B cell (primary cell): ENCODE results near the gene B3GNT7. TPM values are rescaled to one million over a fixed set of nuclear protein-coding genes. Genes with fewer than 3 reads are reported as not detected.
"Not testable (repeated sequence)": the region's sequence is repeated elsewhere in the genome, so short reads cannot be mapped to it uniquely, and the experiment has no call there.

Source experiments
- ATAC-seq: fragments of 200-7000 bp; cut with Tn5 transposase; one replicate; pipeline ENCODE4 v1.10.0; 2021; ENCODE audit warnings: low read depth, mild to moderate bottlenecking, moderate number of reproducible peaks, moderate library complexity
- CTCF ChIA-PET: fragments of 350-600 bp; sonication (Branson Sonifier 250); formaldehyde crosslinking; loops from one replicate; lab custom pipeline; 2021; ENCODE audit warnings: antibody characterized with exemption, inconsistent platforms; lab: Charles Lee
- POLR2A ChIA-PET: fragments of 350-600 bp; sonication (Branson Sonifier 250); formaldehyde crosslinking; loops from one replicate; lab custom pipeline; 2021; ENCODE audit warnings: antibody characterized with exemption; lab: Charles Lee
- DNase-seq: peaks from one replicate; pipeline ENCODE4 v3.0.0; 2013
- H2AFZ ChIP-seq: 2 replicates; pipeline ENCODE4 v1.6.1; 2012; ENCODE audit warnings: mild to moderate bottlenecking, low read depth, low read length; ENCODE audit not compliant: insufficient read depth, poor library complexity, severe bottlenecking
- H3K27ac ChIP-seq, 2 donors: 1 replicate in 1 of 2; 2 replicates in 1 of 2; pipeline ENCODE4 v1.5.1; 2012 to 2013; ENCODE audit warnings: low read length in 2 of 2, mild to moderate bottlenecking in 2 of 2, moderate library complexity in 1 of 2
- H3K27me3 ChIP-seq, 4 experiments: fragments of 200-600 bp in 1 of 4; sonication (generic) in 1 of 4; replicated peaks in 1 of 4; 1 replicate in 2 of 4; 2 replicates in 2 of 4; pipeline versions ENCODE4 v1.6.1 to v1.7.0; 2013 to 2016; ENCODE audit warnings: low read length in 3 of 4, mild to moderate bottlenecking in 2 of 4, mixed read lengths in 1 of 4, moderate library complexity in 1 of 4; ENCODE audit not compliant: insufficient read depth in 4 of 4, control insufficient read depth in 3 of 4; ENCODE audit errors: control extremely low read depth in 1 of 4
- H3K36me3 ChIP-seq, 2 experiments: replicated peaks in 1 of 2; 1 replicate in 1 of 2; 2 replicates in 1 of 2; pipeline versions ENCODE4 v1.6.1 to v1.7.1; 2013; ENCODE audit warnings: low read length in 1 of 2; ENCODE audit not compliant: insufficient read depth in 2 of 2, control insufficient read depth in 1 of 2; ENCODE audit errors: control extremely low read depth in 1 of 2, extremely low read depth in 1 of 2
- H3K4me1 ChIP-seq, 2 donors: fragments of 200-600 bp in 1 of 2; sonication (generic) in 1 of 2; 1 replicate in 1 of 2; 2 replicates in 1 of 2; pipeline versions ENCODE4 v1.5.1 to v1.6.1; 2013 to 2017; ENCODE audit warnings: low read length in 2 of 2; ENCODE audit not compliant: control insufficient read depth in 2 of 2, insufficient read depth in 2 of 2
- H3K4me2 ChIP-seq: replicated peaks from 2 replicates; pipeline ENCODE3; 2012; ENCODE audit warnings: mild to moderate bottlenecking, low read depth, low read length; ENCODE audit not compliant: poor library complexity, severe bottlenecking
- H3K4me3 ChIP-seq, 5 experiments: fragments of 200-600 bp in 1 of 5; sonication (generic) in 1 of 5; 1 replicate in 3 of 5; 2 replicates in 2 of 5; pipeline versions ENCODE4 v1.5.1 to v1.7.0; 2011 to 2016; ENCODE audit warnings: low read length in 4 of 5, mild to moderate bottlenecking in 4 of 5, low read depth in 2 of 5, control low read depth in 1 of 5, moderate library complexity in 1 of 5; ENCODE audit not compliant: insufficient read depth in 1 of 5; ENCODE audit errors: control extremely low read depth in 1 of 5, extremely low read depth in 1 of 5
- H3K79me2 ChIP-seq: fragments of 200-600 bp; sonication (generic); one replicate; pipeline ENCODE4 v1.6.0; 2016; ENCODE audit warnings: low read length; ENCODE audit not compliant: control insufficient read depth, insufficient read depth
- H3K9ac ChIP-seq: fragments of 200-600 bp; sonication (generic); 2 replicates; pipeline ENCODE4 v1.6.1; 2017; ENCODE audit warnings: mild to moderate bottlenecking, low read length, moderate library complexity
- H3K9me3 ChIP-seq, 3 donors: one replicate each; pipeline versions ENCODE4 v1.6.1 to v1.7.1; 2013; ENCODE audit warnings: low read length in 2 of 3; ENCODE audit not compliant: control insufficient read depth in 2 of 3, insufficient read depth in 1 of 3; ENCODE audit errors: control extremely low read depth in 1 of 3
- H4K20me1 ChIP-seq: 2 replicates; pipeline ENCODE4 v1.6.0; 2012; ENCODE audit warnings: mild to moderate bottlenecking, low read length; ENCODE audit not compliant: insufficient read depth, control insufficient read depth, poor library complexity, severe bottlenecking
- H3K27ac Mint-ChIP-seq: one replicate; pipeline ENCODE4 v1.8.0; 2021; ENCODE audit warnings: mixed read lengths
- H3K27me3 Mint-ChIP-seq: one replicate; pipeline ENCODE4 v1.8.0; 2021; ENCODE audit warnings: mixed read lengths
- H3K4me1 Mint-ChIP-seq: one replicate; pipeline ENCODE4 v1.8.0; 2021; ENCODE audit warnings: mixed read lengths
- H3K4me3 Mint-ChIP-seq: one replicate; pipeline ENCODE4 v1.8.0; 2021; ENCODE audit warnings: mixed read lengths
- H3K9me3 Mint-ChIP-seq: one replicate; pipeline ENCODE4 v1.8.0; 2022; ENCODE audit warnings: mixed read lengths; ENCODE audit not compliant: insufficient read depth
- EZH2 ChIP-seq: IDR thresholded peaks from 2 replicates; pipeline ENCODE4 v1.6.1; 2012; ENCODE audit warnings: borderline replicate concordance, low read depth, mild to moderate bottlenecking, moderate library complexity, low read length; ENCODE audit not compliant: insufficient read depth, poor library complexity, severe bottlenecking
- WGBS: methylation state at CpG from one replicate; pipeline ENCODE4 v1.1.5; 2013; ENCODE audit warnings: missing lambda C conversion rate; ENCODE audit not compliant: insufficient coverage; 5-methylcytosine and 5-hydroxymethylcytosine counted together
- intact Hi-C: fragments of 100-400 bp; cut with micrococcal nuclease; formaldehyde crosslinking; loops from one replicate; pipeline ENCODE4 v1.10.0; 2022
- polyA plus RNA-seq: library from polyadenylated mRNA; depleted of rRNA; stranded (reverse); fragments of >200 nt; gene quantifications from 2 replicates; pipeline ENCODE4 v1.2.3, GENCODE V29; 2012
- total RNA-seq, 2 donors: library from RNA; stranded (reverse); fragments of 120-200 nt in 1 of 2; gene quantifications; 1 replicate in 1 of 2; 2 replicates in 1 of 2; pipeline versions ENCODE4 v1.2.3 to v1.2.4, GENCODE V29; 2013 to 2022
- TF ChIP-seq, protein P1 (sequence below): fragments of 200-600 bp; IDR thresholded peaks from one replicate; pipeline ENCODE4 v1.8.0; 2022; ENCODE audit warnings: antibody characterized with exemption, mild to moderate bottlenecking

Gene B3GNT7
- total and polyA plus RNA-seq, 2 donors (not counting 1 experiment from before 2014, with no cell fraction given): 5.7 to 14.3 TPM

- no peaks in the 10 kb centered on the region for H3K79me2 ChIP-seq
- no peak overlapping the region for H3K27ac ChIP-seq
- H2AFZ ChIP-seq: no peak overlapping the region
- CTCF ChIA-PET: interaction anchor here (0.9 kb wide), 1 partner anchor 23 kb away, joined by 3 read pairs; no protein-coding TSS in a partner anchor
- intact Hi-C loops: no loop called here
- Mint-ChIP-seq H3K27me3 (peaks cover 4% of the 10 kb centered on the region), H3K27ac (no peak overlapping the region), H3K4me1 (no peaks in the 10 kb centered on the region), H3K4me3 (no peak overlapping the region), H3K9me3 (peaks cover 6% of the 10 kb centered on the region)
- TF ChIP-seq, protein P1, sequence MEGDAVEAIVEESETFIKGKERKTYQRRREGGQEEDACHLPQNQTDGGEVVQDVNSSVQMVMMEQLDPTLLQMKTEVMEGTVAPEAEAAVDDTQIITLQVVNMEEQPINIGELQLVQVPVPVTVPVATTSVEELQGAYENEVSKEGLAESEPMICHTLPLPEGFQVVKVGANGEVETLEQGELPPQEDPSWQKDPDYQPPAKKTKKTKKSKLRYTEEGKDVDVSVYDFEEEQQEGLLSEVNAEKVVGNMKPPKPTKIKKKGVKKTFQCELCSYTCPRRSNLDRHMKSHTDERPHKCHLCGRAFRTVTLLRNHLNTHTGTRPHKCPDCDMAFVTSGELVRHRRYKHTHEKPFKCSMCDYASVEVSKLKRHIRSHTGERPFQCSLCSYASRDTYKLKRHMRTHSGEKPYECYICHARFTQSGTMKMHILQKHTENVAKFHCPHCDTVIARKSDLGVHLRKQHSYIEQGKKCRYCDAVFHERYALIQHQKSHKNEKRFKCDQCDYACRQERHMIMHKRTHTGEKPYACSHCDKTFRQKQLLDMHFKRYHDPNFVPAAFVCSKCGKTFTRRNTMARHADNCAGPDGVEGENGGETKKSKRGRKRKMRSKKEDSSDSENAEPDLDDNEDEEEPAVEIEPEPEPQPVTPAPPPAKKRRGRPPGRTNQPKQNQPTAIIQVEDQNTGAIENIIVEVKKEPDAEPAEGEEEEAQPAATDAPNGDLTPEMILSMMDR: no peak
- TF ChIP-seq EZH2: no peak
- no peak overlapping the region for H3K4me2 ChIP-seq
- no peaks in the 10 kb centered on the region for H3K36me3 ChIP-seq
- no peaks in the 10 kb centered on the region for H4K20me1 ChIP-seq
- no peak overlapping the region for H3K9ac ChIP-seq
- no peak for ATAC-seq
- POLR2A ChIA-PET: no interaction called here
- 100% methylated on average over 1 of the region's 6 CpGs for WGBS
- DNase-seq: no peak
- H3K4me3 ChIP-seq: no peak overlapping the region
- H3K27me3 ChIP-seq: no peaks in the 10 kb centered on the region
- H3K4me1 ChIP-seq: no peaks in the 10 kb centered on the region
- peaks cover 0 to 10% (median 4%) of the 10 kb centered on the region in 3 donors for H3K9me3 ChIP-seq
Measured at GRCh38 chr2:231429152-231429551, 33.6 kb downstream of the B3GNT7 start.

GRCh38 chr2:231429901-231430300 is 34.4 kb downstream of the B3GNT7 start:
- 94% methylated on average over 2 of the region's 3 CpGs for WGBS
- no peaks in the 10 kb centered on the region for H3K36me3 ChIP-seq
- no peaks in the 10 kb centered on the region for H4K20me1 ChIP-seq
- H3K9me3 ChIP-seq: peaks cover 0 to 10% (median 4%) of the 10 kb centered on the region in 3 donors
- H3K27ac Mint-ChIP-seq: no peak overlapping the region
- ChIA-PET CTCF (interaction anchor here (0.7 to 0.9 kb wide), 2 partner anchors 22 kb away, joined by 3 to 5 read pairs; no protein-coding TSS in a partner anchor), POLR2A (no interaction called here)
- H3K9ac ChIP-seq: no peak overlapping the region
- H3K79me2 ChIP-seq: no peaks in the 10 kb centered on the region
- H3K4me2 ChIP-seq: no peak overlapping the region
- no peak overlapping the region for H3K4me3 ChIP-seq
- ATAC-seq (no peak), DNase-seq (no peak)
- peaks cover 6% of the 10 kb centered on the region for H3K9me3 Mint-ChIP-seq
- no peak overlapping the region for H3K27ac ChIP-seq
- no peak overlapping the region for H2AFZ ChIP-seq
- no peak for TF ChIP-seq EZH2
- TF ChIP-seq, protein P1: no peak
- H3K4me3 Mint-ChIP-seq: no peak overlapping the region
- no peaks in the 10 kb centered on the region for H3K27me3 ChIP-seq
- H3K27me3 Mint-ChIP-seq: peaks cover 4% of the 10 kb centered on the region
- H3K4me1 Mint-ChIP-seq: no peaks in the 10 kb centered on the region
- H3K4me1 ChIP-seq: no peaks in the 10 kb centered on the region
- intact Hi-C loops: no loop called here

DNA sequence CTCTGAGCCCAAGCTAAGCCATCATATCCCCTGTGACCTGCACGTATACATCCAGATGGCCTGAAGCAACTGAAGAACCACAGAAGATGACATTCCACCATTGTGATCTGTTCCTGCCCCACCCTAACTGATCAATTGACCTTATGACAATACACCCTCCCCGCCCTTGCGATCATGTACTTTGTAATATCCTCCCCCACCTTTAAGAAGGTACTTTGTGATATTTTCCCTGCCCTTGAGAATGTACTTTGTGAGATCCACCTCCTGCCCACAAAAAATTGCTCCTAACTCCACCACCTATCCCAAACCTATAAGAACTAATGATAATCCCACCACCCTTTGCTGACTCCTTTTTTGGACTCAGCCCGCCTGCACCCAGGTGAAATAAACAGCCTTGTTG is 34.9 kb downstream of the B3GNT7 start:
- H3K9me3 Mint-ChIP-seq, H3K36me3 ChIP-seq, H3K4me2 ChIP-seq, H4K20me1 ChIP-seq, H3K27me3 Mint-ChIP-seq, POLR2A ChIA-PET, H3K27me3 ChIP-seq, H3K4me1 Mint-ChIP-seq, DNase-seq, H3K4me3 Mint-ChIP-seq, H3K27ac ChIP-seq, H3K4me1 ChIP-seq, intact Hi-C loops, H3K9ac ChIP-seq, H3K4me3 ChIP-seq, H3K27ac Mint-ChIP-seq, H3K79me2 ChIP-seq, H2AFZ ChIP-seq, ATAC-seq: not testable (repeated sequence)
- CTCF ChIA-PET: interaction anchor here (0.7 kb wide), 1 partner anchor 21 kb away, joined by 5 read pairs; no protein-coding TSS in a partner anchor
- WGBS: 100% methylated on average over 2 of the region's 4 CpGs
- H3K9me3 ChIP-seq: peaks cover 0 to 10% (median 4%) of the 10 kb centered on the region in 3 donors
